Right lobe of liver (tissue), 6 donors: ENCODE results near the gene RSRC1. TPM values are rescaled to one million over a fixed set of nuclear protein-coding genes. Genes with fewer than 3 reads are reported as not detected.

Experiments
- ATAC-seq, 4 donors: fragments of 200-7000 bp; cut with Tn5 transposase; one replicate each; pipeline ENCODE4 v1.9.1; 2020; ENCODE audit warnings: mild to moderate bottlenecking in 4 of 4, moderate library complexity in 4 of 4
- DNase-seq, 3 donors: peaks; one replicate each; pipeline ENCODE4 v3.0.0-alpha.2; 2020
- H3K27ac ChIP-seq, 3 donors: fragments of 200-600 bp; one replicate each; pipeline ENCODE4 v1.8.0; 2022
- H3K27me3 ChIP-seq, 2 donors: fragments of 200-600 bp; one replicate each; pipeline ENCODE4 v1.8.0; 2022
- H3K36me3 ChIP-seq, 4 donors: fragments of 200-600 bp; sonication (generic) in 1 of 4; one replicate each; pipeline versions ENCODE4 v1.5.1 to v1.8.0; 2017 to 2022; ENCODE audit warnings: control low read depth in 1 of 4
- H3K4me1 ChIP-seq, 4 donors: fragments of 200-600 bp; sonication (generic) in 1 of 4; one replicate each; pipeline versions ENCODE4 v1.5.1 to v1.8.0; 2017 to 2022; ENCODE audit warnings: control low read depth in 1 of 4
- H3K4me3 ChIP-seq, 3 donors: fragments of 200-600 bp; one replicate each; pipeline ENCODE4 v1.8.0; 2022
- H3K9me3 ChIP-seq, 4 donors: fragments of 200-600 bp; sonication (generic) in 1 of 4; one replicate each; pipeline versions ENCODE4 v1.5.1 to v1.8.0; 2017 to 2022; ENCODE audit warnings: control low read depth in 1 of 4
- POLR2A ChIP-seq: fragments of 450-650 bp; IDR thresholded peaks from one replicate; pipeline ENCODE4 v1.6.1; 2017; ENCODE audit warnings: antibody characterized with exemption, mild to moderate bottlenecking
- WGBS: methylation state at CpG from one replicate; pipeline ENCODE4 v1.1.6; 2018; ENCODE audit warnings: low coverage, low lambda C conversion rate; ENCODE audit not compliant: insufficient coverage; ENCODE audit errors: missing lambda C conversion rate; 5-methylcytosine and 5-hydroxymethylcytosine counted together
- intact Hi-C, 2 donors: fragments of 100-400 bp; cut with DNase I; formaldehyde crosslinking; loops; one replicate each; pipeline versions ENCODE4 v1.11.2 to v1.14.1; 2022
- total RNA-seq, 6 experiments: library from RNA; depleted of rRNA in 2 of 6; stranded (reverse); fragments of >200 nt in 2 of 6; fragmentation: NEBNext Ultra II Directional in 3 of 6; extraction: Animal tissue kit (Norgen Biotek cat#: 25700) in 3 of 6; gene quantifications; one replicate each; pipeline versions ENCODE4 v1.1.0 to v1.2.4, GENCODE V29; 2016 to 2023
- TF ChIP-seq, protein P1 (sequence below), 4 donors: fragments of 200-600 bp in 3 of 4; fragments of 450-650 bp in 1 of 4; IDR thresholded peaks; one replicate each; pipeline versions ENCODE4 v1.5.1 to v1.8.0; 2016 to 2022; ENCODE audit warnings: antibody characterized with exemption in 4 of 4, mild to moderate bottlenecking in 2 of 4
- donor health status: DM: no; HTN: yes; CAD: no.
- donor health status: DM: no; HTN: no; CAD: no.
- donor health status: DM: no; HTN: no; CAD: no.
- donor health status: DM: no; HTN: yes; CAD: no.
- donor health status: DM: no; HTN: yes; CAD: no.

RSRC1 gene
- total RNA-seq, 6 experiments from 2014 or later: 10.8 to 22.1 (median 11.7) TPM

DNA sequence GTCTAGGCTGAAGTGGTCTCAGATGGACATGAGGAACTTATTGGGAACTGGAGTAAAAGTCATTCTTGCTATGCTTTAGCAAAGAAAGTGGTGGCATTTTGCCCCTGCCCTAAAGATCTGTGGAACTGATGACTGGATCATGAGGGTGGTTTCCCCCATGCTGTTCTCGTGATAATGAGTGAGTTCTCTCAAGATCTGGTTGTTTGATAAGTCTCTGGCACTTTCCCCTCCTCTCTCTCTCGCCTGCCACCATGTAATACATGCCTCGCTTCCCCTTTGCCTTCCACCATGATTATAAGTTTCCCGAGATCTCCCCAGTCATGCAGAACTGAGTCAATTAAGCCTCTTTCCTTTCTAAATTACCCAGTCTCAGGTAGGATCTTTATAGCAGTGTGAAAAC is 449.6 kb downstream of the RSRC1 start:
- TF ChIP-seq, protein P1, sequence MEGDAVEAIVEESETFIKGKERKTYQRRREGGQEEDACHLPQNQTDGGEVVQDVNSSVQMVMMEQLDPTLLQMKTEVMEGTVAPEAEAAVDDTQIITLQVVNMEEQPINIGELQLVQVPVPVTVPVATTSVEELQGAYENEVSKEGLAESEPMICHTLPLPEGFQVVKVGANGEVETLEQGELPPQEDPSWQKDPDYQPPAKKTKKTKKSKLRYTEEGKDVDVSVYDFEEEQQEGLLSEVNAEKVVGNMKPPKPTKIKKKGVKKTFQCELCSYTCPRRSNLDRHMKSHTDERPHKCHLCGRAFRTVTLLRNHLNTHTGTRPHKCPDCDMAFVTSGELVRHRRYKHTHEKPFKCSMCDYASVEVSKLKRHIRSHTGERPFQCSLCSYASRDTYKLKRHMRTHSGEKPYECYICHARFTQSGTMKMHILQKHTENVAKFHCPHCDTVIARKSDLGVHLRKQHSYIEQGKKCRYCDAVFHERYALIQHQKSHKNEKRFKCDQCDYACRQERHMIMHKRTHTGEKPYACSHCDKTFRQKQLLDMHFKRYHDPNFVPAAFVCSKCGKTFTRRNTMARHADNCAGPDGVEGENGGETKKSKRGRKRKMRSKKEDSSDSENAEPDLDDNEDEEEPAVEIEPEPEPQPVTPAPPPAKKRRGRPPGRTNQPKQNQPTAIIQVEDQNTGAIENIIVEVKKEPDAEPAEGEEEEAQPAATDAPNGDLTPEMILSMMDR (IDR thresholded peaks at IDR 0.05): no peak
- TF ChIP-seq POLR2A: no peak

DNA sequence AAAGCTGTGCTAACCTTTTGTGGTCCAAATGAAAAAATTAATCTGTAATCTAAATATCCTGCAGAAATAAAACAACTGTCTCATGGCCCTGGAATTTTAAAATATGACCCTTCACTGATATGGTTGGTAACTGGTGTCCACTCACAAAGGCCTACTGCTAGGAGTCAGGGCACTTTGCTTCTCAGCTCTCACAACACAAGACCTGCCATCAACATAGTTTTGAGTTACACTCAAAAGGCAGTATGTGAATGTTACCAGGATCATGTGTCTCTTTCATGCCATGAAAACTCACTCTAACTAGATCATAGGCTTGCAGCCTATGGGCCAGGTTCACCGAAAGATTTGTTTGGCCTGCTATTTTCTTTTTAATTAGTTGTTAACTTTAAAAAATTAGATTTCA is 451.1 kb downstream of the RSRC1 start:
- no peaks in the 10 kb centered on the region for H3K4me1 ChIP-seq
- TF ChIP-seq, protein P1 (IDR thresholded peaks at IDR 0.05): no peak
- TF ChIP-seq POLR2A: no peak
- no peaks in the 10 kb centered on the region for H3K36me3 ChIP-seq
- ATAC-seq (no peak), DNase-seq (no peak)
- H3K9me3 ChIP-seq: no peaks in the 10 kb centered on the region
- no peak overlapping the region for H3K4me3 ChIP-seq
- WGBS: 100% methylated on average over 1 of the region's 1 CpG
- H3K27ac ChIP-seq: no peak overlapping the region
- intact Hi-C loops: no loop called here
- no peaks in the 10 kb centered on the region for H3K27me3 ChIP-seq

More for the DNA sequence above, 449.6 kb downstream of the RSRC1 start:
- Histone ChIP-seq H3K27me3 (no peaks in the 10 kb centered on the region), H3K27ac (no peak overlapping the region), H3K9me3 (no peaks in the 10 kb centered on the region), H3K4me3 (no peak overlapping the region), H3K4me1 (no peaks in the 10 kb centered on the region), H3K36me3 (no peaks in the 10 kb centered on the region)
- ATAC-seq (no peak), DNase-seq (no peak)
- WGBS: 44% methylated on average over 2 of the region's 4 CpGs
- intact Hi-C loops: no loop called here

DNA sequence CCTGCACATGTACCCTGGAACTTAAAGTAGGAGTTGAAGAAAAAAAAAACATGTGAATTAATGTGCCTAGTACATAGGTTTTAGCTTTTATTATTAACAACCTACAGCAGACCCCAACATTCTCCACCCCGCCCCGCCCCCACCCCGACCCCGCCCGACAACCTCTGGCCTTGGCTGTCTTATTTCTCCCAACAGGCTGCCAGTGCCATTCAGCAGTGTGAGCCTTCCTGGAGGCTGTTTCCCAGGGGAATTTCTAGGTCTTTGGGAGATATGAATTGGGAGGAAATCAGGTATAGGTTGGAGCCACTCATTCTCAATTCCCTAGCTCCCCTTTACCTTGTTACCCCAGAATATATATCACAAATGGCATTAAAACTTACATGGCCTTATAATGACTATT is 452.8 kb downstream of the RSRC1 start:
- TF ChIP-seq, protein P1 (IDR thresholded peaks at IDR 0.05): no peak
- no peak for TF ChIP-seq POLR2A
- Histone ChIP-seq H3K27me3 (no peaks in the 10 kb centered on the region), H3K9me3 (no peaks in the 10 kb centered on the region), H3K36me3 (no peaks in the 10 kb centered on the region), H3K27ac (no peak overlapping the region), H3K4me3 (no peak overlapping the region), H3K4me1 (no peaks in the 10 kb centered on the region)
- no peak for ATAC-seq
- 58% methylated on average over 5 of the region's 5 CpGs for WGBS
- intact Hi-C loops: no loop called here
- no peak for DNase-seq

DNA sequence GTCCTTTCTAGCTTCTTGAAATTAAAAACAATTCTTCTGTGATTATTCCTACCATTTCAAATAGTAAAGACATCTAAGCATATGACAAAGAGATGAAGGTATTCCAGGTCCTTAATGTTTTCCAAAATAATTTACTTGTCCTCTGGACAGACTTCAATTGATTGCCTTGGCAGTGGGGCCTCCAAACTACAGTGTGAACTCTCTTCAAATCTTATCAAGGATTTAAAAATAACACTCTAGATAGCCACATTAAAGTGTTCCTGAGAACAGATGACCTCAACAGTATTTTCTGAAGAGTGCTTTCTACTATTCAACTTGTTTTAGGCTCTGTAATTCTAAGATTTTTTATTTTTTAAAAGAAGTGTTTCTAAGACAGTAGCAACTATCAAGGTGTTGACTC is 453.2 kb downstream of the RSRC1 start:
- intact Hi-C loops: no loop called here

More for the DNA sequence above, 453.2 kb downstream of the RSRC1 start:
- no peak for DNase-seq
- TF ChIP-seq POLR2A: no peak
- TF ChIP-seq, protein P1 (IDR thresholded peaks at IDR 0.05): no peak
- Histone ChIP-seq H3K9me3 (no peaks in the 10 kb centered on the region), H3K27me3 (no peaks in the 10 kb centered on the region), H3K36me3 (no peaks in the 10 kb centered on the region), H3K4me1 (no peaks in the 10 kb centered on the region), H3K4me3 (no peak overlapping the region), H3K27ac (no peak overlapping the region)
- ATAC-seq: no peak
